ENCODE data around the gene OBSCN. TPM values are rescaled to one million over a fixed set of nuclear protein-coding genes. Genes with fewer than 3 reads are reported as not detected.

The OBSCN gene
- total RNA-seq, 2 experiments from 2014 or later: 29.5 to 45.2 TPM

DNA sequence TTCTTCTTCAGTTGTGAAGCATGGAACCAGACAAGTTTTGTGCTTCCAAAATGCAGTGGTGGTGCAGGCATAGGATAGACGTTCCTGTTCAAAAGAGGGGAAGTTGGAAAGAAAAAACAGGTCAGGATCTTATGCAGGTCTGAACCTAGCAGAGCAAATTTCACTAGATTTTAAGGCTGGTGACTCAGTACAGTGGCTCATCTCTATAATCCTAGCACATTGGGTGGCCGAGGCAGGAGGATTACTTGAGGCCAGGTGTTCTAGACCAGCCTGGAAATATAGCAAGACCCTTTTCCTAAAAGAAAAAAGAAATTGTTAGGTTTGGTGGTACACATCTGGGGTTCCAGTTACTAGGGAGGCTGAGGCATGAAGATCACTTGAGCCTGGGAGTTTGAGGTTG lies 88.1 kb downstream of the OBSCN start:
- TF ChIP-seq, protein P1, sequence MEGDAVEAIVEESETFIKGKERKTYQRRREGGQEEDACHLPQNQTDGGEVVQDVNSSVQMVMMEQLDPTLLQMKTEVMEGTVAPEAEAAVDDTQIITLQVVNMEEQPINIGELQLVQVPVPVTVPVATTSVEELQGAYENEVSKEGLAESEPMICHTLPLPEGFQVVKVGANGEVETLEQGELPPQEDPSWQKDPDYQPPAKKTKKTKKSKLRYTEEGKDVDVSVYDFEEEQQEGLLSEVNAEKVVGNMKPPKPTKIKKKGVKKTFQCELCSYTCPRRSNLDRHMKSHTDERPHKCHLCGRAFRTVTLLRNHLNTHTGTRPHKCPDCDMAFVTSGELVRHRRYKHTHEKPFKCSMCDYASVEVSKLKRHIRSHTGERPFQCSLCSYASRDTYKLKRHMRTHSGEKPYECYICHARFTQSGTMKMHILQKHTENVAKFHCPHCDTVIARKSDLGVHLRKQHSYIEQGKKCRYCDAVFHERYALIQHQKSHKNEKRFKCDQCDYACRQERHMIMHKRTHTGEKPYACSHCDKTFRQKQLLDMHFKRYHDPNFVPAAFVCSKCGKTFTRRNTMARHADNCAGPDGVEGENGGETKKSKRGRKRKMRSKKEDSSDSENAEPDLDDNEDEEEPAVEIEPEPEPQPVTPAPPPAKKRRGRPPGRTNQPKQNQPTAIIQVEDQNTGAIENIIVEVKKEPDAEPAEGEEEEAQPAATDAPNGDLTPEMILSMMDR (conservative IDR thresholded peaks at IDR 0.05; ENCODE audit: low read length): no peak
- TF ChIP-seq EZH2phosphoT487 (IDR thresholded peaks at IDR 0.05; ENCODE audit: borderline replicate concordance, low read depth, low read length): no peak
- Histone ChIP-seq H3K9me3 (ENCODE audit: low read length) (no peaks in the 10 kb centered on the region; the same call in 1 of the 2 replicates), H3K36me3 (ENCODE audit: insufficient read depth, low read length) (peaks cover 6% of the 10 kb centered on the region; the same call in 1 of the 2 replicates), H3K9me2 (ENCODE audit: insufficient read depth, low read length) (no peaks in the 10 kb centered on the region), H4K20me1 (ENCODE audit: insufficient read depth, low read length) (no peaks in the 10 kb centered on the region), H3K79me2 (ENCODE audit: insufficient read depth, low read depth, low read length) (no peaks in the 10 kb centered on the region), H3K4me3 (ENCODE audit: low read depth, low read length, poor library complexity, severe bottlenecking) (no peak overlapping the region), H3K27ac (ENCODE audit: low read depth, low read length, poor library complexity, severe bottlenecking) (no peak overlapping the region), H2AFZ (ENCODE audit: low read length) (no peak overlapping the region), H3K4me1 (ENCODE audit: insufficient read depth, low read length, poor library complexity, severe bottlenecking) (no peaks in the 10 kb centered on the region), H3K4me2 (ENCODE audit: low read length) (no peak overlapping the region)
- ChIA-PET POLR2A (no interaction called here), CTCF (ENCODE audit: unreplicated experiment) (no interaction called here)
- no peak for DNase-seq (ENCODE audit: low spot score)
- intact Hi-C loops (cut with micrococcal nuclease; ENCODE audit: unreplicated experiment): no loop called here
- BruUV-seq (replicated peaks): no TSS peak

DNA sequence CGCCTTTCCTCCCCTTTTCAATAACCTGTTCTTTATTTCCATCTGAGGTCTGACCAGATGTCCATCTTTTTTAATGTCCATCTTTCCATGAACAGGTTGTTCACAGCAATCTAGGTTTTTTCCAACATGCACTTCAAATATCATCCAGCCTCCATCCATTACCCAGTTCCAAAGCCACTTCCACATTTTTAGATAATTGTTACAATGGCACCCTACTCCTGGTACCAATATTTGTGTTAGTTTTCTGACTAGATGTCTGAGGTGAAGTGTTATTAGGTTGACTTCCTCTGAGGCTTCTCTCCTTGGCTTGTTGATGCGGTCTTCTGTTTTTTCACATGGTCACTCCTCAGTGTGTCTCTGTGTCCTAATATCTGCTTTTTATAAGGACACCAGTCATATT lies 89.4 kb downstream of the OBSCN start:
- peaks cover 6% of the 10 kb centered on the region; the same call in 1 of the 2 replicates for H3K36me3 ChIP-seq (ENCODE audit: insufficient read depth, low read length)
- no TSS peak for BruUV-seq (replicated peaks)

DNA sequence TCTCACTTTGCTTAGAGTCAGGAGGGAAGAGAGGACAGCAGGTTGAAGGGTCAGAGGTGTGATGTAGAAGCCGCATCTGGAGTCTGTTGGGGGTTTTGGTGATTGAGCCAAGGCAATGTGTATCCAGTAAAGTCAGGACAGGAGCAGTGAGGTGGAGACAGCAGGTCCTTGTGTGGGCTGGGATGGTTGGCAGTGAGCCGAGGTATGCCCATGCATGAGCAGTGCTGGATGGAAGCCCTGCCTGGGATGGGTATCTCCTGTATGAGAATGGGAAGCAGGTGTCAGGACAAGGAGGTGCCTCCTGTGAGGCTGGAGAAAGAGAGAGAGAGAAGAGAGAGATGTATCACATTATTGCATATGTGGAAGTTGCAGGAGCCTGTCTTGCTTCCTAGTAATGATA lies 90.0 kb downstream of the OBSCN start:
- Histone ChIP-seq H3K4me2 (ENCODE audit: low read length) (no peak overlapping the region), H2AFZ (ENCODE audit: low read length) (no peak overlapping the region), H4K20me1 (ENCODE audit: insufficient read depth, low read length) (no peaks in the 10 kb centered on the region), H3K9me2 (ENCODE audit: insufficient read depth, low read length) (no peaks in the 10 kb centered on the region), H3K36me3 (ENCODE audit: insufficient read depth, low read length) (peaks cover 6% of the 10 kb centered on the region; the same call in 1 of the 2 replicates), H3K4me3 (ENCODE audit: low read depth, low read length, poor library complexity, severe bottlenecking) (no peak overlapping the region), H3K4me1 (ENCODE audit: insufficient read depth, low read length, poor library complexity, severe bottlenecking) (no peaks in the 10 kb centered on the region), H3K9me3 (ENCODE audit: low read length) (peaks cover 15% of the 10 kb centered on the region), H3K27ac (ENCODE audit: low read depth, low read length, poor library complexity, severe bottlenecking) (no peak overlapping the region), H3K79me2 (ENCODE audit: insufficient read depth, low read depth, low read length) (no peaks in the 10 kb centered on the region)
- BruUV-seq (replicated peaks): no TSS peak
- TF ChIP-seq EZH2phosphoT487 (IDR thresholded peaks at IDR 0.05; ENCODE audit: borderline replicate concordance, low read depth, low read length): no peak
- TF ChIP-seq, protein P1 (conservative IDR thresholded peaks at IDR 0.05; ENCODE audit: low read length): no peak
- intact Hi-C loops (cut with micrococcal nuclease; ENCODE audit: unreplicated experiment): no loop called here
- no peak for DNase-seq (ENCODE audit: low spot score)
- POLR2A ChIA-PET: no interaction called here
- CTCF ChIA-PET (ENCODE audit: unreplicated experiment): no interaction called here

More for the DNA sequence above, 89.4 kb downstream of the OBSCN start:
- ChIA-PET POLR2A (no interaction called here), CTCF (ENCODE audit: unreplicated experiment) (no interaction called here)
- Histone ChIP-seq H3K9me3 (ENCODE audit: low read length) (peaks cover 10% of the 10 kb centered on the region), H3K4me3 (ENCODE audit: low read depth, low read length, poor library complexity, severe bottlenecking) (no peak overlapping the region), H3K79me2 (ENCODE audit: insufficient read depth, low read depth, low read length) (no peaks in the 10 kb centered on the region), H3K27ac (ENCODE audit: low read depth, low read length, poor library complexity, severe bottlenecking) (no peak overlapping the region), H3K4me2 (ENCODE audit: low read length) (no peak overlapping the region), H4K20me1 (ENCODE audit: insufficient read depth, low read length) (no peaks in the 10 kb centered on the region), H3K9me2 (ENCODE audit: insufficient read depth, low read length) (no peaks in the 10 kb centered on the region), H2AFZ (ENCODE audit: low read length) (no peak overlapping the region), H3K4me1 (ENCODE audit: insufficient read depth, low read length, poor library complexity, severe bottlenecking) (no peaks in the 10 kb centered on the region)
- intact Hi-C loops (cut with micrococcal nuclease; ENCODE audit: unreplicated experiment): no loop called here
- DNase-seq (ENCODE audit: low spot score): no peak
- TF ChIP-seq EZH2phosphoT487 (IDR thresholded peaks at IDR 0.05; ENCODE audit: borderline replicate concordance, low read depth, low read length): no peak
- TF ChIP-seq, protein P1 (conservative IDR thresholded peaks at IDR 0.05; ENCODE audit: low read length): no peak

All from OCI-LY7 (cell line).